Measurements from ENCODE around the gene GGACT. TPM values are rescaled to one million over a fixed set of nuclear protein-coding genes. Genes with fewer than 3 reads are reported as not detected.

GGACT gene
- total and polyA plus RNA-seq, 2 of the 8 experiments (the other 6 are each of a cell fraction or from before 2014, with no cell fraction given), result 1.1 to 1.5 TPM

GRCh38 chr13:100545684-100546061 lies 42.9 kb downstream of the GGACT start:
- Histone ChIP-seq H3K79me1 (ENCODE audit: low read depth, low read length) (no peaks in the 10 kb centered on the region), H3K56ac (replicated peaks; ENCODE audit: insufficient read length, low read depth, low read length) (no peak overlapping the region), H2BK5ac (ENCODE audit: low read depth, low read length) (no peak overlapping the region), H3K18ac (ENCODE audit: extremely low read depth, low read length) (no peak overlapping the region), H4K5ac (ENCODE audit: insufficient read length, low read depth, low read length) (no peak overlapping the region), H3K4me3 (ENCODE audit: extremely low read depth in 1 of 4, insufficient read depth in 2 of 4, low read depth in 3 of 4, low read length in 4 of 4) (no peak overlapping the region), H3K9ac (replicated peaks in 1 of 4; ENCODE audit: extremely low read depth in 1 of 4, low read depth in 3 of 4, low read length in 3 of 4) (no peak overlapping the region), H4K91ac (replicated peaks; ENCODE audit: insufficient read length, low read length) (no peak overlapping the region), H4K8ac (ENCODE audit: extremely low read depth, insufficient read depth, low read length) (no peak overlapping the region), H3K27me3 (replicated peaks in 1 of 4; ENCODE audit: control insufficient read depth in 3 of 4, extremely low read depth in 1 of 4, insufficient read depth in 3 of 4, low read length in 3 of 4) (no peaks in the 10 kb centered on the region; a peak in 1 of 7 replicates), H3K4me1 (replicated peaks in 1 of 4; ENCODE audit: control insufficient read depth in 3 of 4, insufficient read depth in 4 of 4, low read length in 3 of 4) (peaks cover 0 to 3% (median 0%) of the 10 kb centered on the region in 4 experiments; a peak in 5 of 7 replicates), H3K27ac (ENCODE audit: low read depth, low read length) (no peak overlapping the region), H2BK120ac (replicated peaks; ENCODE audit: low read depth, low read length) (no peak overlapping the region), H3K23ac (ENCODE audit: insufficient read length) (no peak overlapping the region), H3K36me3 (ENCODE audit: control insufficient read depth in 2 of 4, insufficient read depth in 4 of 4, low read length in 3 of 4) (no peaks in the 10 kb centered on the region; a peak in 1 of 8 replicates), H2AFZ (ENCODE audit: low read length) (no peak overlapping the region), H3K14ac (ENCODE audit: insufficient read length) (no peak overlapping the region), H3K4ac (replicated peaks; ENCODE audit: insufficient read length, low read depth, low read length) (no peak overlapping the region), H4K20me1 (replicated peaks in 1 of 2; ENCODE audit: control insufficient read depth in 1 of 2, insufficient read depth in 2 of 2, low read length in 2 of 2) (no peaks in the 10 kb centered on the region), H2BK15ac (ENCODE audit: low read length) (no peak overlapping the region), H2AK5ac (ENCODE audit: low read depth, low read length) (no peak overlapping the region), H2BK20ac (ENCODE audit: low read length) (no peak overlapping the region), H3K79me2 (ENCODE audit: control insufficient read depth in 1 of 2, insufficient read depth in 2 of 2, low read length in 2 of 2) (no peaks in the 10 kb centered on the region), H2BK12ac (ENCODE audit: low read depth, low read length) (no peak overlapping the region), H3K4me2 (ENCODE audit: insufficient read depth in 1 of 2, low read depth in 2 of 2, low read length in 2 of 2) (no peak overlapping the region), H3K9me3 (ENCODE audit: insufficient read depth in 2 of 2, low read depth in 1 of 2, low read length in 1 of 2) (no peaks in the 10 kb centered on the region), H3K23me2 (ENCODE audit: low read depth, low read length) (no peaks in the 10 kb centered on the region; the same call in 1 of the 2 replicates)
- FAIRE-seq (no peak), DNase-seq (ENCODE audit: low read depth in 1 of 2, low spot score in 2 of 2) (peak in 1 of 2 experiments; percentile 36)
- ChIA-PET POLR2A (ENCODE audit: partially characterized antibody) (interaction anchor here (0.7 kb wide), 1 partner anchor 73 kb away, joined by 3 read pairs; no protein-coding TSS in a partner anchor), CTCF (ENCODE audit: partially characterized antibody) (interaction anchor here (0.7 to 1.7 kb wide), 5 partner anchors 9 to 921 kb away, joined by 3 to 5 read pairs (median 3); no protein-coding TSS in a partner anchor)
- WGBS, 2 experiments (ENCODE audit: extremely low coverage in 1 of 2, insufficient coverage in 1 of 2, insufficient read length in 1 of 2, insufficient replicate concordance in 2 of 2, low coverage in 1 of 2, low lambda C conversion rate in 2 of 2, missing lambda C conversion rate in 1 of 2), result 91% methylated on average over 4 of the region's 4 CpGs; no CpG with 5 or more reads in 1 of the 2 experiments
- TF ChIP-seq EP300 (IDR thresholded peaks at IDR 0.05; ENCODE audit: borderline replicate concordance in 1 of 2, low read depth in 2 of 2, low read length in 2 of 2) (no peak), SRF (IDR thresholded peaks at IDR 0.05; ENCODE audit: low read depth, low read length) (no peak), POLR2A (IDR thresholded peaks at IDR 0.05; ENCODE audit: control extremely low read depth in 1 of 2, low read depth in 2 of 2, low read length in 2 of 2) (no peak), ZNF274 (IDR thresholded peaks at IDR 0.05; ENCODE audit: borderline replicate concordance, extremely low read depth, low read length) (no peak), NRF1 (IDR thresholded peaks at IDR 0.05; ENCODE audit: low read depth, low read length) (no peak), RNF2 (IDR thresholded peaks at IDR 0.05; ENCODE audit: borderline replicate concordance, low read depth, low read length, missing control alignments, poor library complexity, severe bottlenecking) (no peak), USF2 (IDR thresholded peaks at IDR 0.05; ENCODE audit: low read length) (no peak), CREB1 (IDR thresholded peaks at IDR 0.05) (no peak), POLR2AphosphoS5 (IDR thresholded peaks at IDR 0.05; ENCODE audit: low read depth, low read length) (no peak), CTCF (IDR thresholded peaks at IDR 0.05; ENCODE audit: control extremely low read depth in 1 of 3, insufficient read depth in 1 of 3, low read depth in 1 of 3, low read length in 3 of 3) (no peak)

Data from H1 (cell line).